Right lobe of liver (tissue), 4 donors: ENCODE results near the gene KASH5.

Experiments
- CTCF ChIP-seq, 4 donors: fragments of 200-600 bp in 3 of 4; fragments of 450-650 bp in 1 of 4; IDR thresholded peaks; one replicate each; pipeline versions ENCODE4 v1.5.1 to v1.8.0; 2016 to 2022; ENCODE audit warnings: antibody characterized with exemption in 4 of 4, mild to moderate bottlenecking in 2 of 4
- POLR2A ChIP-seq: fragments of 450-650 bp; IDR thresholded peaks from one replicate; pipeline ENCODE4 v1.6.1; 2017; ENCODE audit warnings: antibody characterized with exemption, mild to moderate bottlenecking
- donor health status: DM: no; HTN: no; CAD: no.
- donor health status: DM: no; HTN: no; CAD: no.
- donor health status: DM: no; HTN: yes; CAD: no.

GRCh38 chr19:49347191-49347590 lies 40.9 kb upstream of the KASH5 start:
- TF ChIP-seq CTCF (IDR thresholded peaks at IDR 0.05) (no peak), POLR2A (no peak)
